HepG2 (cell line): Measurements from ENCODE around the gene UBAC2. TPM values are rescaled to one million over a fixed set of nuclear protein-coding genes. Genes with fewer than 3 reads are reported as not detected.
A peak's percentile ranks its signal among the peaks of the same experiment; 100 is the strongest.

Experiments used
- AHR ChIP-seq: IDR thresholded peaks from 2 replicates; pipeline ENCODE4 v1.6.1; 2018; ENCODE audit warnings: missing genetic modification reagents, missing compliant biosample characterization
- DNMT1 ChIP-seq: sonication (generic); formaldehyde crosslinking; IDR thresholded peaks from 2 replicates; pipeline ENCODE4 v1.5.1; 2020; ENCODE audit warnings: mild to moderate bottlenecking, missing genetic modification reagents
- DRAP1 ChIP-seq: IDR thresholded peaks from 2 replicates; pipeline ENCODE4 v1.6.1; 2016; ENCODE audit warnings: missing genetic modification reagents, missing compliant biosample characterization
- FIP1L1 ChIP-seq: fragments of 200-400 bp; formaldehyde crosslinking; IDR thresholded peaks from 2 replicates; pipeline ENCODE4 v1.6.1; 2018; ENCODE audit warnings: low read depth, mild to moderate bottlenecking, low read length, moderate library complexity, borderline replicate concordance; ENCODE audit not compliant: insufficient read depth
- MIER3 ChIP-seq: IDR thresholded peaks from 2 replicates; pipeline ENCODE4 v1.6.1; 2016; ENCODE audit warnings: missing compliant biosample characterization, borderline replicate concordance
- NFATC3 ChIP-seq: sonication (generic); formaldehyde crosslinking; IDR thresholded peaks from 2 replicates; pipeline ENCODE4 v1.5.1; 2020; ENCODE audit warnings: mild to moderate bottlenecking, missing genetic modification reagents
- PAX8 ChIP-seq: sonication (generic); formaldehyde crosslinking; IDR thresholded peaks from 2 replicates; pipeline ENCODE4 v1.8.0; 2022; ENCODE audit warnings: mild to moderate bottlenecking, missing genetic modification reagents, borderline replicate concordance
- PPARG ChIP-seq: conservative IDR thresholded peaks from 2 replicates; pipeline ENCODE4 v1.6.1; 2016; ENCODE audit warnings: missing biosample characterization, missing genetic modification reagents
- PRPF4 ChIP-seq: fragments of 200-400 bp; formaldehyde crosslinking; IDR thresholded peaks from 2 replicates; pipeline ENCODE4 v1.6.1; 2016; ENCODE audit warnings: low read length, low read depth; ENCODE audit not compliant: poor library complexity, severe bottlenecking
- SOX6 ChIP-seq, 2 experiments: fragments of 450-650 bp in 1 of 2; sonication (generic) in 1 of 2; formaldehyde crosslinking in 1 of 2; IDR thresholded peaks; 2 replicates each; pipeline versions ENCODE4 v1.4.0 to v1.6.1; 2017 to 2020; ENCODE audit warnings: antibody characterized with exemption in 1 of 2, mild to moderate bottlenecking in 1 of 2, missing genetic modification reagents in 1 of 2
- STAT5B ChIP-seq: sonication (generic); formaldehyde crosslinking; IDR thresholded peaks from 2 replicates; pipeline ENCODE4 v1.4.0; 2020; ENCODE audit warnings: missing genetic modification reagents
- TCF7L2 ChIP-seq: IDR thresholded peaks from 2 replicates; pipeline ENCODE4 v1.6.1; 2011; ENCODE audit warnings: mild to moderate bottlenecking, low read depth, low read length, moderate library complexity
- YEATS2 ChIP-seq: sonication (generic); formaldehyde crosslinking; IDR thresholded peaks from 2 replicates; pipeline ENCODE4 v1.4.0; 2020; ENCODE audit warnings: missing genetic modification reagents, borderline replicate concordance
- YEATS4 ChIP-seq: sonication (generic); formaldehyde crosslinking; IDR thresholded peaks from 2 replicates; pipeline ENCODE4 v1.4.0; 2020; ENCODE audit warnings: missing genetic modification reagents, borderline replicate concordance
- ZBTB7B ChIP-seq: sonication (generic); formaldehyde crosslinking; IDR thresholded peaks from 2 replicates; pipeline ENCODE4 v1.4.0; 2020; ENCODE audit warnings: missing genetic modification reagents
- ZFP1 ChIP-seq: IDR thresholded peaks from 2 replicates; pipeline ENCODE4 v1.6.1; 2016
- ZFP36L2 ChIP-seq: sonication (generic); formaldehyde crosslinking; IDR thresholded peaks from 2 replicates; pipeline ENCODE4 v1.4.0; 2020; ENCODE audit warnings: missing genetic modification reagents
- ZFP41 ChIP-seq: sonication (generic); formaldehyde crosslinking; IDR thresholded peaks from 2 replicates; pipeline ENCODE4 v1.4.0; 2020; ENCODE audit warnings: mild to moderate bottlenecking, missing genetic modification reagents, borderline replicate concordance
- ZNF20 ChIP-seq: sonication (generic); formaldehyde crosslinking; IDR thresholded peaks from 2 replicates; pipeline ENCODE4 v1.4.0; 2020; ENCODE audit warnings: mild to moderate bottlenecking, moderate library complexity, missing genetic modification reagents
- ZNF282 ChIP-seq: fragments of 450-650 bp; IDR thresholded peaks from 2 replicates; pipeline ENCODE4 v1.6.1; 2018; ENCODE audit not compliant: partially characterized antibody
- ZNF354B ChIP-seq: sonication (generic); formaldehyde crosslinking; IDR thresholded peaks from 2 replicates; pipeline ENCODE4 v1.8.0; 2022; ENCODE audit warnings: mild to moderate bottlenecking, missing genetic modification reagents
- ZNF530 ChIP-seq: sonication (generic); formaldehyde crosslinking; IDR thresholded peaks from 2 replicates; pipeline ENCODE4 v1.5.0; 2020; ENCODE audit warnings: low read depth, mild to moderate bottlenecking, missing genetic modification reagents
- ZNF703 ChIP-seq: sonication (generic); formaldehyde crosslinking; IDR thresholded peaks from 2 replicates; pipeline ENCODE4 v1.5.1; 2020; ENCODE audit warnings: missing genetic modification reagents, mild to moderate bottlenecking, moderate library complexity, borderline replicate concordance
- ZNF850 ChIP-seq: sonication (generic); formaldehyde crosslinking; conservative IDR thresholded peaks from 2 replicates; pipeline ENCODE4 v1.9.0; 2021; ENCODE audit warnings: mild to moderate bottlenecking, missing genetic modification reagents
- polyA plus RNA-seq, 8 experiments: library from polyadenylated mRNA; depleted of rRNA in 3 of 8; stranded (reverse) in 7 of 8; unstranded in 1 of 8; fragments of >200 nt; fragmentation: Illumina TruSeq in 4 of 8; extraction: Trizol in 4 of 8; gene quantifications; 2 replicates each; pipeline versions ENCODE4 v1.2.1 to v1.2.3, GENCODE V29; 2011 to 2016; ENCODE audit warnings: low read depth in 4 of 8, missing spikeins in 1 of 8, mixed read lengths in 1 of 8; ENCODE audit not compliant: insufficient read depth in 1 of 8
- total RNA-seq, 5 experiments: library from RNA; depleted of rRNA; stranded (reverse); fragments of >200 nt; fragmentation: Illumina TruSeq; extraction: Trizol; gene quantifications; 2 replicates each; pipeline ENCODE4 v1.2.3, GENCODE V29; 2016; ENCODE audit warnings: low read depth in 1 of 5
- TF ChIP-seq, protein P1 (sequence below): sonication (generic); formaldehyde crosslinking; IDR thresholded peaks from 2 replicates; pipeline ENCODE4 v1.8.1; 2023; ENCODE audit warnings: mild to moderate bottlenecking, inconsistent platforms, moderate library complexity, missing genetic modification reagents, borderline replicate concordance
- TF ChIP-seq, protein P2 (sequence below): sonication (generic); formaldehyde crosslinking; IDR thresholded peaks from 2 replicates; pipeline ENCODE4 v1.8.1; 2023; ENCODE audit warnings: mild to moderate bottlenecking, missing genetic modification reagents, borderline replicate concordance
- TF ChIP-seq, protein P3 (sequence below): IDR thresholded peaks from 2 replicates; pipeline ENCODE4 v1.6.1; 2012; ENCODE audit warnings: inconsistent platforms
- TF ChIP-seq, protein P4 (sequence below): sonication (generic); formaldehyde crosslinking; IDR thresholded peaks from 2 replicates; pipeline ENCODE4 v1.5.0; 2020; ENCODE audit warnings: missing genetic modification reagents
- TF ChIP-seq, protein P5 (sequence below): sonication (generic); formaldehyde crosslinking; IDR thresholded peaks from 2 replicates; pipeline ENCODE4 v1.4.0; 2020; ENCODE audit warnings: missing genetic modification reagents

Gene UBAC2
- total and polyA plus RNA-seq, 2 of the 13 experiments (the other 11 are each of a cell fraction or from before 2014, with no cell fraction given) = 61.3 to 80.8 TPM

- TF ChIP-seq, protein P1, sequence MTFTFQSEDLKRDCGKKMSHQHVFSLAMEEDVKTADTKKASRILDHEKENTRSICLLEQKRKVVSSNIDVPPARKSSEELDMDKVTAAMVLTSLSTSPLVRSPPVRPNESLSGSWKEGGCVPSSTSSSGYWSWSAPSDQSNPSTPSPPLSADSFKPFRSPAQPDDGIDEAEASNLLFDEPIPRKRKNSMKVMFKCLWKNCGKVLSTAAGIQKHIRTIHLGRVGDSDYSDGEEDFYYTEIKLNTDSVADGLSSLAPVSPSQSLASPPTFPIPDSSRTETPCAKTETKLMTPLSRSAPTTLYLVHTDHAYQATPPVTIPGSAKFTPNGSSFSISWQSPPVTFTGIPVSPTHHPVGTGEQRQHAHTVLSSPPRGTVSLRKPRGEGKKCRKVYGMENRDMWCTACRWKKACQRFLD = peak; percentile 70
- no peak for TF ChIP-seq NFATC3
- no peak for TF ChIP-seq ZNF530 (CRISPR knock-in tag)
- no peak for TF ChIP-seq STAT5B (CRISPR knock-in tag)
- TF ChIP-seq PRPF4 = no peak
- TF ChIP-seq YEATS2 = peak; percentile 97
- TF ChIP-seq ZNF354B = no peak
- TF ChIP-seq ZFP1 = no peak
- TF ChIP-seq ZNF703 (CRISPR knock-in tag) = no peak
- TF ChIP-seq DNMT1 (CRISPR knock-in tag) = peak; percentile 63; the same call in 1 of the 2 replicates
- no peak for TF ChIP-seq ZFP41 (CRISPR knock-in tag)
- TF ChIP-seq, protein P2, sequence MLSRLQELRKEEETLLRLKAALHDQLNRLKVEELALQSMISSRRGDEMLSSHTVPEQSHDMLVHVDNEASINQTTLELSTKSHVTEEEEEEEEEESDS (CRISPR knock-in tag) = no peak
- TF ChIP-seq, protein P3, sequence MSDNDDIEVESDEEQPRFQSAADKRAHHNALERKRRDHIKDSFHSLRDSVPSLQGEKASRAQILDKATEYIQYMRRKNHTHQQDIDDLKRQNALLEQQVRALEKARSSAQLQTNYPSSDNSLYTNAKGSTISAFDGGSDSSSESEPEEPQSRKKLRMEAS = peak; percentile 69
- TF ChIP-seq YEATS4 (CRISPR knock-in tag) = peak; percentile 75
- TF ChIP-seq PAX8 (CRISPR knock-in tag) = no peak
- no peak for TF ChIP-seq ZNF20
- TF ChIP-seq PPARG = 0 out of 2 replicates have a peak, but pooled peaks have one; percentile 19
- TF ChIP-seq MIER3 (CRISPR knock-in tag) = peak; percentile 67; the same call in 1 of the 2 replicates
- no peak for TF ChIP-seq FIP1L1
- no peak for TF ChIP-seq TCF7L2
- no peak for TF ChIP-seq ZFP36L2 (CRISPR knock-in tag)
- TF ChIP-seq ZNF850 (CRISPR knock-in tag) = 0 out of 2 replicates have a peak, but pooled peaks have one; percentile 26
- TF ChIP-seq ZBTB7B (CRISPR knock-in tag) = no peak
- no peak for TF ChIP-seq SOX6 (IDR thresholded peaks at IDR 0.05)
- 0 out of 2 replicates have a peak, but pooled peaks have one; percentile 16 for TF ChIP-seq SOX6 (CRISPR knock-in tag; IDR thresholded peaks at IDR 0.05)
- TF ChIP-seq, protein P4, sequence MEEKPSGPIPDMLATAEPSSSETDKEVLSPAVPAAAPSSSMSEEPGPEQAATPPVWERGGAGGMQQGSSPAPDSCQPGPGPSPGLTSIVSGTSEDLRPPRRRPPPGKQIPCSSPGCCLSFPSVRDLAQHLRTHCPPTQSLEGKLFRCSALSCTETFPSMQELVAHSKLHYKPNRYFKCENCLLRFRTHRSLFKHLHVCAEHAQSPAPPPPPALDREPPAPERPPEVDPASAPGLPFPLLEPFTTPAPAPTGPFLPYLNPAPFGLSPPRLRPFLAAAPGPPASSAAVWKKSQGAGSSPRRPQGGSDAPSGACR (CRISPR knock-in tag) = no peak
- no peak for TF ChIP-seq ZNF282
- TF ChIP-seq AHR (CRISPR knock-in tag) = peak; percentile 82
- peak; percentile 91 for TF ChIP-seq DRAP1
- TF ChIP-seq, protein P5, sequence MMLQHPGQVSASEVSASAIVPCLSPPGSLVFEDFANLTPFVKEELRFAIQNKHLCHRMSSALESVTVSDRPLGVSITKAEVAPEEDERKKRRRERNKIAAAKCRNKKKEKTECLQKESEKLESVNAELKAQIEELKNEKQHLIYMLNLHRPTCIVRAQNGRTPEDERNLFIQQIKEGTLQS (CRISPR knock-in tag) = no peak
Measured at GRCh38 chr13:99200432-99201167, at the start of gene UBAC2 (continued).
